DND-41 (cell line): ENCODE data around the gene NOL4L.

Source experiments
- ATAC-seq: fragments of 200-7000 bp; cut with Tn5 transposase; 3 replicates; pipeline ENCODE4 v1.9.1; 2021; ENCODE audit warnings: low read depth; ENCODE audit not compliant: insufficient read depth
- DNase-seq: peaks from one replicate; pipeline ENCODE4 v3.0.0-alpha.2; 2020
- H2AFZ ChIP-seq: 2 replicates; pipeline ENCODE4 v1.6.0; 2012; ENCODE audit warnings: low read depth, low read length
- H3K27ac ChIP-seq: 2 replicates; pipeline ENCODE4 v1.5.1; 2012; ENCODE audit warnings: low read length, inconsistent platforms
- H3K27me3 ChIP-seq: fragments of 200-600 bp; sonication (generic); 2 replicates; pipeline ENCODE4 v1.6.0; 2012; ENCODE audit warnings: low read length, mild to moderate bottlenecking, inconsistent platforms; ENCODE audit not compliant: insufficient read depth, poor library complexity
- H3K36me3 ChIP-seq: 2 replicates; pipeline ENCODE4 v1.5.1; 2012; ENCODE audit warnings: low read length, inconsistent platforms; ENCODE audit not compliant: insufficient read depth
- H3K4me1 ChIP-seq: 2 replicates; pipeline ENCODE4 v1.5.1; 2012; ENCODE audit warnings: mild to moderate bottlenecking, low read length; ENCODE audit not compliant: insufficient read depth
- H3K4me2 ChIP-seq: 2 replicates; pipeline ENCODE4 v1.6.0; 2012; ENCODE audit warnings: mild to moderate bottlenecking, moderate library complexity, low read length, inconsistent platforms; ENCODE audit not compliant: insufficient read depth
- H3K4me3 ChIP-seq, 2 experiments: fragments of 200-600 bp in 1 of 2; shearing (Covaris generic) in 1 of 2; 2 replicates each; pipeline ENCODE4 v1.5.1; 2012 to 2016; ENCODE audit warnings: inconsistent platforms in 2 of 2, low read length in 2 of 2, mild to moderate bottlenecking in 2 of 2, low read depth in 1 of 2, moderate library complexity in 1 of 2
- H3K79me2 ChIP-seq: 2 replicates; pipeline ENCODE4 v1.6.0; 2012; ENCODE audit warnings: low read length, inconsistent platforms; ENCODE audit not compliant: insufficient read depth
- H3K9ac ChIP-seq: 2 replicates; pipeline ENCODE4 v1.6.0; 2012; ENCODE audit warnings: low read depth, mild to moderate bottlenecking, inconsistent platforms, low read length, moderate library complexity
- H3K9me3 ChIP-seq: 2 replicates; pipeline ENCODE4 v1.5.1; 2012; ENCODE audit warnings: low read length, moderate library complexity, mild to moderate bottlenecking, inconsistent platforms; ENCODE audit not compliant: insufficient read depth, severe bottlenecking
- H4K20me1 ChIP-seq: 2 replicates; pipeline ENCODE4 v1.6.0; 2012; ENCODE audit warnings: low read length; ENCODE audit not compliant: insufficient read depth
- CTCF ChIP-seq: IDR thresholded peaks from 2 replicates; pipeline ENCODE4 v1.5.1; 2012; ENCODE audit warnings: borderline replicate concordance, low read length, moderate library complexity, mild to moderate bottlenecking; ENCODE audit not compliant: poor library complexity, severe bottlenecking; ENCODE audit errors: extremely low read depth
- EZH2 ChIP-seq: IDR thresholded peaks from 3 replicates; pipeline ENCODE4 v1.6.1; 2012; ENCODE audit warnings: borderline replicate concordance, low read depth, mild to moderate bottlenecking, moderate library complexity, low read length, inconsistent platforms; ENCODE audit not compliant: severe bottlenecking

Gene NOL4L

GRCh38 chr20:32440069-32440757 is 144.9 kb downstream of the NOL4L start:
- Histone ChIP-seq H3K36me3 (peaks cover 95% of the 10 kb centered on the region), H4K20me1 (peaks cover 54% of the 10 kb centered on the region), H3K27ac (no peak overlapping the region), H3K27me3 (no peaks in the 10 kb centered on the region), H3K79me2 (peaks cover 2% of the 10 kb centered on the region; the same call in 1 of the 2 replicates), H3K9ac (no peak overlapping the region), H2AFZ (no peak overlapping the region), H3K9me3 (no peaks in the 10 kb centered on the region), H3K4me2 (no peak overlapping the region), H3K4me3 (no peak overlapping the region), H3K4me1 (no peaks in the 10 kb centered on the region)
- no peak for DNase-seq
- TF ChIP-seq EZH2 (no peak), CTCF (no peak)
- ATAC-seq, result no peak

- H3K4me1 ChIP-seq, result no peaks in the 10 kb centered on the region
- H4K20me1 ChIP-seq, result peaks cover 61% of the 10 kb centered on the region
- no peaks in the 10 kb centered on the region for H3K9me3 ChIP-seq
- peaks cover 2% of the 10 kb centered on the region; the same call in 1 of the 2 replicates for H3K79me2 ChIP-seq
- ATAC-seq (peak; percentile 52), DNase-seq (peak; percentile 33)
- H3K27ac ChIP-seq, result no peak overlapping the region; the same call in 1 of the 2 replicates
- H3K4me3 ChIP-seq, result no peak overlapping the region
- no peak overlapping the region for H3K9ac ChIP-seq
- H3K4me2 ChIP-seq, result no peak overlapping the region
- peaks cover 95% of the 10 kb centered on the region for H3K36me3 ChIP-seq
- no peak overlapping the region for H2AFZ ChIP-seq
- no peaks in the 10 kb centered on the region for H3K27me3 ChIP-seq
- TF ChIP-seq CTCF, result peak; percentile 27
- no peak for TF ChIP-seq EZH2
Measured at GRCh38 chr20:32439132-32439829, 145.9 kb downstream of the NOL4L start.

GRCh38 chr20:32438331-32438858 is 146.7 kb downstream of the NOL4L start:
- DNase-seq, result no peak
- Histone ChIP-seq H3K27ac (no peak overlapping the region), H3K36me3 (peaks cover 97% of the 10 kb centered on the region)

More at GRCh38 chr20:32438331-32438858, 146.7 kb downstream of the NOL4L start:
- no peak for ATAC-seq
- Histone ChIP-seq H3K4me2 (no peak overlapping the region), H3K27me3 (no peaks in the 10 kb centered on the region), H4K20me1 (peaks cover 58% of the 10 kb centered on the region), H3K9ac (no peak overlapping the region), H2AFZ (no peak overlapping the region), H3K4me1 (no peaks in the 10 kb centered on the region), H3K9me3 (no peaks in the 10 kb centered on the region), H3K79me2 (peaks cover 2% of the 10 kb centered on the region; the same call in 1 of the 2 replicates), H3K4me3 (no peak overlapping the region)
- TF ChIP-seq EZH2 (no peak), CTCF (no peak)
